SU-DHL-6 (cell line): ENCODE results near the gene EIF1.

Experiments
- CTCF ChIP-seq: fragments of 200-600 bp; sonication (generic); IDR thresholded peaks from one replicate; pipeline ENCODE4 v1.5.1; 2017; ENCODE audit warnings: antibody characterized with exemption, mild to moderate bottlenecking, low read length, moderate library complexity; ENCODE audit not compliant: insufficient read depth, poor library complexity, severe bottlenecking
- EZH2phosphoT487 ChIP-seq: fragments of 200-600 bp; sonication (generic), shearing (Covaris generic); conservative IDR thresholded peaks from 2 replicates; pipeline ENCODE4 v1.6.1; 2018; ENCODE audit warnings: mild to moderate bottlenecking, antibody characterized with exemption, low read length, moderate library complexity, mixed read lengths

- no peak for TF ChIP-seq CTCF
- no peak for TF ChIP-seq EZH2phosphoT487
Observed at GRCh38 chr17:41663451-41664171, 25.1 kb upstream of the EIF1 start.
